Breast epithelium (tissue), 4 donors: ENCODE measurements around the gene TAP1. TPM values are rescaled to one million over a fixed set of nuclear protein-coding genes. Genes with fewer than 3 reads are reported as not detected.

Experiments
- DNase-seq, 2 donors: peaks; one replicate each; pipeline ENCODE4 v3.0.0-alpha.2; 2019; ENCODE audit warnings: low spot score in 2 of 2
- H3K27ac ChIP-seq, 2 donors: fragments of 200-600 bp; sonication (generic) in 1 of 2; one replicate each; pipeline ENCODE4 v1.5.1; 2016 to 2019; ENCODE audit warnings: mild to moderate bottlenecking in 1 of 2
- H3K27me3 ChIP-seq, 2 donors: fragments of 200-600 bp; sonication (generic) in 1 of 2; one replicate each; pipeline versions ENCODE4 v1.5.1 to v1.6.0; 2017 to 2019; ENCODE audit warnings: control low read depth in 1 of 2, mild to moderate bottlenecking in 1 of 2
- H3K36me3 ChIP-seq: fragments of 200-600 bp; one replicate; pipeline ENCODE4 v1.5.1; 2019
- H3K4me1 ChIP-seq, 2 donors: fragments of 200-600 bp; sonication (generic); one replicate each; pipeline ENCODE4 v1.5.1; 2016 to 2019; ENCODE audit warnings: control low read depth in 1 of 2
- H3K4me3 ChIP-seq, 3 donors: fragments of 200-600 bp; sonication (generic); 1 replicate in 2 of 3; 2 replicates in 1 of 3; pipeline ENCODE4 v1.5.1; 2016 to 2019; ENCODE audit warnings: mild to moderate bottlenecking in 3 of 3, moderate library complexity in 2 of 3
- H3K9me3 ChIP-seq, 2 donors: fragments of 200-600 bp; sonication (generic) in 1 of 2; one replicate each; pipeline ENCODE4 v1.5.1; 2016 to 2019; ENCODE audit warnings: control low read depth in 1 of 2
- POLR2A ChIP-seq: fragments of 450-650 bp; IDR thresholded peaks from one replicate; pipeline ENCODE4 v1.6.1; 2016; ENCODE audit warnings: antibody characterized with exemption, mild to moderate bottlenecking, moderate library complexity
- POLR2AphosphoS5 ChIP-seq, 3 donors: sonication (generic); formaldehyde crosslinking; IDR thresholded peaks; one replicate each; pipeline ENCODE4 v1.6.1; 2017; ENCODE audit warnings: antibody characterized with exemption in 3 of 3
- intact Hi-C: fragments of 100-400 bp; cut with DNase I; formaldehyde crosslinking; loops from one replicate; pipeline ENCODE4 v1.15.1; 2023; ENCODE audit warnings: low total_unique reads
- total RNA-seq, 3 donors: library from RNA; depleted of rRNA; stranded (reverse); fragments of >200 nt; gene quantifications; one replicate each; pipeline ENCODE4 v1.1.0, GENCODE V29; 2016
- TF ChIP-seq, protein P1 (sequence below), 3 donors: fragments of 450-650 bp; IDR thresholded peaks; one replicate each; pipeline ENCODE4 v1.5.1; 2016 to 2017; ENCODE audit warnings: antibody characterized with exemption in 3 of 3, mild to moderate bottlenecking in 3 of 3, moderate library complexity in 3 of 3

TAP1 gene
- total RNA-seq, 3 donors from 2014 or later, result 24.2 to 40.6 (median 28.7) TPM

DNA sequence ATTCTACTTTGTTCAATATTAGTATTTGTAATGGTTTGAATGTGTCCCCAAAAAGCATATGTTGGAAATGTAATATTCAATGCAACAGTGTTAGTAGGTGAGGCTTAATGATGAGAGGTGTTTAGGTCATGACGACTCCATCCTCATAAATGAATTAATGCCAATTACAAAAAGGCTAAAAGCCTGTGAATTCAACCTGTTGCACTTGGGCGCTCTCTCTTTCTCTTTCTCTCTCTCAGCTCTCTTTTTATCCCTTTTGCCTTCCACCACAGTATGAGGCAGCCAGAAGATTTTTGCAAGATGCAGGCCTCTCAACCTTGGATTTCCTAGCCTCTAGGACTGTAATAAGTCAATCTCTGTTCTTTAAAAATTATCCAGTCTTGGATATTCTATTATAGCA lies 35.1 kb upstream of the TAP1 start:
- Histone ChIP-seq H3K4me1 (no peaks in the 10 kb centered on the region), H3K4me3 (no peak overlapping the region), H3K36me3 (no peaks in the 10 kb centered on the region), H3K27me3 (no peaks in the 10 kb centered on the region), H3K27ac (no peak overlapping the region), H3K9me3 (no peaks in the 10 kb centered on the region)
- TF ChIP-seq POLR2A (no peak), POLR2AphosphoS5 (IDR thresholded peaks at IDR 0.05) (no peak)
- TF ChIP-seq, protein P1, sequence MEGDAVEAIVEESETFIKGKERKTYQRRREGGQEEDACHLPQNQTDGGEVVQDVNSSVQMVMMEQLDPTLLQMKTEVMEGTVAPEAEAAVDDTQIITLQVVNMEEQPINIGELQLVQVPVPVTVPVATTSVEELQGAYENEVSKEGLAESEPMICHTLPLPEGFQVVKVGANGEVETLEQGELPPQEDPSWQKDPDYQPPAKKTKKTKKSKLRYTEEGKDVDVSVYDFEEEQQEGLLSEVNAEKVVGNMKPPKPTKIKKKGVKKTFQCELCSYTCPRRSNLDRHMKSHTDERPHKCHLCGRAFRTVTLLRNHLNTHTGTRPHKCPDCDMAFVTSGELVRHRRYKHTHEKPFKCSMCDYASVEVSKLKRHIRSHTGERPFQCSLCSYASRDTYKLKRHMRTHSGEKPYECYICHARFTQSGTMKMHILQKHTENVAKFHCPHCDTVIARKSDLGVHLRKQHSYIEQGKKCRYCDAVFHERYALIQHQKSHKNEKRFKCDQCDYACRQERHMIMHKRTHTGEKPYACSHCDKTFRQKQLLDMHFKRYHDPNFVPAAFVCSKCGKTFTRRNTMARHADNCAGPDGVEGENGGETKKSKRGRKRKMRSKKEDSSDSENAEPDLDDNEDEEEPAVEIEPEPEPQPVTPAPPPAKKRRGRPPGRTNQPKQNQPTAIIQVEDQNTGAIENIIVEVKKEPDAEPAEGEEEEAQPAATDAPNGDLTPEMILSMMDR (IDR thresholded peaks at IDR 0.05), result no peak
- intact Hi-C loops, result loop anchor here (10.0 kb wide), 1 partner anchor 66 kb away; the partner anchor contains the start of gene HLA-DMA
- DNase-seq, result no peak

DNA sequence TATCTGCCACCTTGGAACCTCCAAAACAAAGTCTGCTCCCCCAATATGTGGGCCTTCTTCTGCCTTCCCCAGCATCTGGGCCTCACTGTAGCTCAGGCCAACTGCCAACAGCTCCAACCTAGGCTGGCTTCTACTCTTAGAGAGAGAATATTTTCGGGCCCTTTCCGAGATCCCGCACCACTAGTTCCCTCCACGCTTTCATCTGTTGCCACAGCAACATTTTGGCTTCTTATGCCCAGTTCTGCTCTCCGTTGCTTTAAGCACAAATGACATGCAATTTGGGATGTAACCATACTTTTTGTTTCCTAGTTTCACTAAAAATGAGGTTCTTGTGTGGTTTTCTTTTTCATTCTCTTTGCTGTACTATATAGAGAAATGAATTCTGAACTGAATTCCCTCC lies 34.1 kb upstream of the TAP1 start:
- Histone ChIP-seq H3K9me3 (no peaks in the 10 kb centered on the region), H3K4me1 (no peaks in the 10 kb centered on the region), H3K27ac (peak overlapping the region in 1 of 2 donors; percentile 60), H3K4me3 (no peak overlapping the region), H3K36me3 (no peaks in the 10 kb centered on the region), H3K27me3 (no peaks in the 10 kb centered on the region)
- DNase-seq, result no peak
- TF ChIP-seq POLR2AphosphoS5 (IDR thresholded peaks at IDR 0.05) (no peak), POLR2A (no peak)
- TF ChIP-seq, protein P1 (IDR thresholded peaks at IDR 0.05), result no peak
- intact Hi-C loops, result loop anchor here (10.0 kb wide), 1 partner anchor 67 kb away; the partner anchor contains the start of gene HLA-DMA

DNA sequence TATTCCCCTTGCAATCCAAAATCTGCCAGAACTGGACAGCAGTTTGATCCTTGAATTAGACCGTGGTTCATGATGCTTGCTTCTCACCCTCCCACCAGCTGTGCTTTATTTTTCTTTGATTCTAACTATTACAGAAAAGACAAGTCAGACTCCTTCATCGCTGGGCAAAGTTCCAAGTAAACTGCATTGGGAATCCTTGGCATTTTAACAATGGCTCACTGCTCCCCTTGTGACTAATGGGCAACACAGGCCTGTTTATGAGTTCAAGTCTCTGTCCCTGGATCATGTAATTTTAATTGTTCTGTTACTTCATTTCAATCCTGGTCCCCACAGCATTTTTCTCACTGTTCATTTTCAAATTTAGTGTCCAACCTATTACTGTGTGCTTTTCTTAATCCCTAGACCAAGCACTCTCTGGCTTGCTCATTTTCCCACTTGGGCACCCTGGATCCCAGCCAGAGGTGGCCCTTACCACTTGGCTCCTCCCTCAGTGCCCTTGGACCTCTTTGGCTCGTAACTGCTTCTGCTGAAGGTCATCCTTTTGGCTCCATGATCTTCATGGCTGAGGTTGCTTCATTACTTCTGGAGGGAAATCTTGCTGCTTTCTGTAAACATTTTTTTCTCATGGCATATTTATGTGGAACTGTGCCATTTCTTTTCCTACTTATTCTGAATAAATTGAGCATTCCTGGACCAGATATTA lies 33.3 kb upstream of the TAP1 start:
- no peak for DNase-seq
- intact Hi-C loops, result loop anchor here (10.0 kb wide), 1 partner anchor 68 kb away; the partner anchor contains the start of gene HLA-DMA
- Histone ChIP-seq H3K4me3 (no peak overlapping the region), H3K27ac (peak overlapping the region in 1 of 2 donors; percentile 60), H3K36me3 (no peaks in the 10 kb centered on the region), H3K27me3 (no peaks in the 10 kb centered on the region), H3K9me3 (no peaks in the 10 kb centered on the region), H3K4me1 (no peaks in the 10 kb centered on the region)
- TF ChIP-seq, protein P1 (IDR thresholded peaks at IDR 0.05), result no peak
- TF ChIP-seq POLR2A (no peak), POLR2AphosphoS5 (IDR thresholded peaks at IDR 0.05) (no peak)

DNA sequence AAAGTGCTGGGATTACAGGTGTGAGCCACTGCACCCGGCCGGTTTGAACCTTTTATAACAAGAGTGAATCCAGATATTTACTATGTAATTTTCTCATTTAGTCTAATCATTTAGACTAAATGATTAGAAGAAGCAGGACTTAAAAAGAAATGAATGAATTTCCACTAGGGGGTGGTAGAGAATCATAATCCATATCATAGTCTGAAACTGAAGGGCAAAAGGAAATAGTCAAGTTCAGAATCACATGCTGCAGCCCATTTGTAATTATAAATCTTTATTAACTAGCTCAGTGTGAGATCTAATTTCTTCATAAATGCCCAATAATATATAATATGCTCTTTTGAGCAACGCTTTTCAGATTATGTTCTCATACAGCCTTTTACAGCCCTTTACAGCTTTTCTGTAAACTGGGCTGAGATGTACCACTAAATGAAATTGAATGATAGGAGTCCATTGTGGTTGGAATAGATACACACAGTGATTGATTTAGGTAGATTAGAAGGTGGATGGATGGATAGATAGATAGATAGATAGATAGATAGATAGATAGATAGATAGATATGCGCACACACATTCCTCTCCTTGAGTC lies 32.3 kb upstream of the TAP1 start:
- no peaks in the 10 kb centered on the region for H3K4me1 ChIP-seq
- no peak overlapping the region for H3K27ac ChIP-seq
- no peaks in the 10 kb centered on the region for H3K36me3 ChIP-seq
- intact Hi-C loops, result loop anchor here (10.0 kb wide), 1 partner anchor 69 kb away; the partner anchor contains the start of gene HLA-DMA
- no peak overlapping the region for H3K4me3 ChIP-seq
- H3K27me3 ChIP-seq, result no peaks in the 10 kb centered on the region
- H3K9me3 ChIP-seq, result no peaks in the 10 kb centered on the region
- TF ChIP-seq, protein P1 (IDR thresholded peaks at IDR 0.05), result peak; percentile 45 to 73 (median 68)
- no peak for TF ChIP-seq POLR2AphosphoS5 (IDR thresholded peaks at IDR 0.05)
- DNase-seq, result no peak

DNA sequence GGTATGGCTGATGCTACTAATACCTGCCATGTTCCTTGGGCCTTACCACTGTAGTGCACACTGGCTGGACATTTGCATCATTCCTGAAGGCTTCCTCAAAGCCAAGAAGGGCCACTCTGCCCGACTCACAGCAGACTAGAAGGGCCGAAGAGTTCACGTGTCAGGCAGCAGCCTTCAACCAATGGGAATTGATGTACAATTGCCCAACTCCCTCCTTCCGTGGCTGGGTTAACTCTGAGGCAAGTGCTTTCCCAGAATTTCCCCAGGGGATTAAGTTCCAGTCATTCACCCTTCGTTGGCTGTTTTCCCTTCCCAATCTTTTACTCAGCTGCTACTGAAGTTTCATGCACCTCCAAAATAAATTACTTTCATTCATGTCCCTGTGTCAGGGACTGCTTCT lies 30.3 kb upstream of the TAP1 start:
- Histone ChIP-seq H3K4me1 (no peaks in the 10 kb centered on the region), H3K27ac (no peak overlapping the region), H3K4me3 (no peak overlapping the region), H3K27me3 (no peaks in the 10 kb centered on the region), H3K9me3 (no peaks in the 10 kb centered on the region), H3K36me3 (no peaks in the 10 kb centered on the region)
- TF ChIP-seq POLR2A (no peak), POLR2AphosphoS5 (IDR thresholded peaks at IDR 0.05) (peak in 1 of 3 donors; percentile 34)
- TF ChIP-seq, protein P1 (IDR thresholded peaks at IDR 0.05), result no peak
- no peak for DNase-seq
- intact Hi-C loops, result loop anchor here (10.0 kb wide), 1 partner anchor 71 kb away; the partner anchor contains the start of gene HLA-DMA
